NCI-H460 (cell line): ENCODE measurements around the gene EFTUD2. TPM values are rescaled to one million over a fixed set of nuclear protein-coding genes. Genes with fewer than 3 reads are reported as not detected.

Experiments
- DNase-seq: peaks from one replicate; pipeline ENCODE4 v3.0.0-alpha.2; 2016; ENCODE audit warnings: low read depth; ENCODE audit errors: extremely low read depth
- total RNA-seq: library from RNA; depleted of rRNA; stranded (reverse); fragments of >200 nt; shearing (Covaris generic); gene quantifications from 2 replicates; pipeline ENCODE4 v1.2.3, GENCODE V29; 2014

The EFTUD2 gene
- total RNA-seq, 1 experiment from 2014 or later, result 137 TPM

DNA sequence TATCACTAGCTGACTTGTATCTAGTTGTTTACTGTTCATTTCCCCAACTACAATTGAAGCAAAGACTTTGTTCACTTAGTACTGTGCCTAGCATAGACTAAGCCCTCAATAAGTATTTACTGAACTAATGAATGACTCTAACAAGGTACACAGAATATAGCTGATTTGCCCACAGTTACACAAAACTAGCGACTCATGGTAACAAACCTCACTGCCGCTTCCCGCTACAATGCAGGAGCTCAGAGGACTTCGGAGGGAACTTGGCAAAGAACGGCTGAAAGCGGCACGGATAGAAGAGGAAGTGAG, 524 bp downstream of the EFTUD2 start:
- DNase-seq, result no peak

DNA sequence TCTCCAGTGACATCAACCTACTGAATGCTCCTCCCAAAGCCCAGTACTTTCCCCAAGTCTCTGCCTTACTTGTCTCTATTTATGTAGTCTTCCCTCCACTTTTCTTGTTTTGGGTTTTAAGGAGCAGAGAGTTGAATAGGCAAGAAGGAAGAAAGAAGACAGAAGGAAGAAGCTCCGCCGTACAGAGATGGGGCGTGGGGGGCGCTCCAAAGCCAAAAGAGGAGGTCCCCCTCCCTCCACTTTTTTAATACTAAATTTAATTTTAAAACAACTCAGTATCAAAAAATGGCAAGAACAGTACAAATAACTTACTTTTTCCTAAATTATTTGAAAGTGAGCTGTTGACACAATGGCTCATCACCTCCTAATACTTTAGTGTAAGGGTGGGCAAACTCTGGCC, 4.6 kb downstream of the EFTUD2 start:
- DNase-seq, result no peak

DNA sequence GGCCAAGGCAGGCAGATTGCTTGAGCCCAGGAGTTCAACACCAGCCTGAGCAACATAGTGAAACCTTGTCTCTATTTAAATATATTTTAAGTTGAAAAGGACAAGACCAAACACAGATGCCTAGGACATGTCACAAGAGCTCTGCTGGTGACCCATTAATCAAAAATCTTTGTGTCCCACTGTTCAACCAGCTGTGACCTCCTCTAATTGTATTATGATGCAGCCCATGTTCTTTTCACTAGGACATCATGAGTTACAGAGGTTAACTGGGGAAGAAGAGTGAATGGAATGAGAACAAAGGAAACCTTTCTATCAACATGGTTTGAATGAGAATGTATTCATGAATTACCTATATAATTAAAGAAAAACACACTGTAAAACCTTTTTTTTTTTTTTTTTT, 7.0 kb downstream of the EFTUD2 start:
- no peak for DNase-seq

DNA sequence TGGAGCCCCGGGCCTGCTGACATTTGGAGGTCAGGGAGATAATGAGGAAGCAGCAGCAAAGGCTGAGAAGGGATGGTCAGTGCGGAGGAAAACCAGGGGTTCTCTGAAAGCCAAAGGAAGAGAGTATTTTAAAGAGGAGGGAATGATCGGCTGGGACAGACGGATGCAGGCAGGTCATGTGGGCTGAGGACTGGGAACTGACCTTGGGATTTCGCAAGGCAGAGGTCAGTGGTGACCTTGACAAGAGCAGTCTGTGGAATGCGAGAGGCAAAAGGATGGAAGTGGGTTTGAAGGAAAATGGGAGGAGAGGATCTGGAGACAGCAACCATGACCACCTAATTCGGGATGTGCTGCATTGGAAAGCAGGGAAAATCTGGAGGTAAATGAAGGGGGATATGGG, 10.2 kb downstream of the EFTUD2 start:
- DNase-seq, result no peak

DNA sequence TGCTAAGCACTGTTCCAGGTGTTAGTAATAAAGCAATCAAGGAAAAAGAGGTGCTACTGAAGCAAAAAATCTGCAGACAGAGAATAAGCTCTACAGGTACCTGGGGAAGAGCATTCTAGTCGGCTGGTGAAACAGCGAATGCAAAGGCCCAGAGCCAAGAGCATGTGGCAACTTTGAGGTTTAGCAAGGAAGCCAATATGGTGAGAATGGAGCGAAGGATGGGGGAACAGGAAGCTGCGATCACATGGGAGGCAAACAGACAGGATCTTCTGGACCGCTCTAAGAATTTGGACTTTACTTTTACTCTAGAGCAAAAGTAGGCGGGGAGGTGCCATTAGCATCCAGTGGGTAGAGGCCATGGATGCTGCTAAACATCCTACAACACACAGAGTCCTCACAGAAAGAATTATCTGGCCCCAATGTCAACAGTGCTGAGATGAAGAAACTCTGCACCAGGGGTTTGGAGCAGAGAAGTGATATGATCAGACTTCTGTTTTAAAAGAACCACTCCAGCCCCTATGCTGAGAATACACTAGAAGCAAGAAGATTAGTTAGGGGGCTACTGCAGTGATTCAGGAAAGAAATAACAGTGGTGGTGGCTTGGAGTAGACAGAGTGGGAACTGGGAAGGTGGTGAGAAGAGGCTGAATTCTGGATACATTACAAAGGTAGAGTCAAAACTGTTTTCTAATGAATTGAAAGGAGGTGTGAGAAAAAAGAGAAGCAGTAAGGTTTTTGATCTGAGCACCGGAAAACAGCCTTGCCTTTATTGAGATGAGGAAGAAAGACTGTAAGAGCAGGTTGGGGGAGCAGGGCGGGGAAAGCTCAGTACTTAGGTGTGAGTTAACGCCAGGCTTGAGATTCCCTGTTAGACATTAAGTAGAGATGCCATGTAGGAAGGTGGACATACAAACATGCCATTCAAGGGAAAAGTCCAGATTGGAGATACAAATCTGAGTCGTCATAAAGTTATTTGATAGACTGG, 11.0 kb downstream of the EFTUD2 start:
- DNase-seq, result no peak

DNA sequence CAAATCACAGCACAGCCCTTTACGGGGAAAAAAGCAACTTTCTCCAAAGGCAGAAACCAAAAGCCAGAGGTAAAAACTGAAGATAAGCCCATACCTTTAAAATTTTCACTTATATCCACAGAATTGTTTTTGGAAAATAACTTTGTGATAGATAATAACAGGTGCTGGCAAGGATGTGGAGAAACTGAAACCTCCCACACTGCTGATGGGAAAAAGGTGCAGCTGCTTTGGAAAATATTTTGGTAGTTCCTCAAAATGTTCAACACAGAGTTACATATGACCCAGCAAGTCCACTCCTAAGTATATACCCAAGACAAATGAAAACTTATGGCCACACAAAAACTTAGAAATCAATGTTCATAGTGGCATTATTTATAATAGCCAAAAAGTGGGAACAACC, 12.2 kb downstream of the EFTUD2 start:
- DNase-seq, result no peak

DNA sequence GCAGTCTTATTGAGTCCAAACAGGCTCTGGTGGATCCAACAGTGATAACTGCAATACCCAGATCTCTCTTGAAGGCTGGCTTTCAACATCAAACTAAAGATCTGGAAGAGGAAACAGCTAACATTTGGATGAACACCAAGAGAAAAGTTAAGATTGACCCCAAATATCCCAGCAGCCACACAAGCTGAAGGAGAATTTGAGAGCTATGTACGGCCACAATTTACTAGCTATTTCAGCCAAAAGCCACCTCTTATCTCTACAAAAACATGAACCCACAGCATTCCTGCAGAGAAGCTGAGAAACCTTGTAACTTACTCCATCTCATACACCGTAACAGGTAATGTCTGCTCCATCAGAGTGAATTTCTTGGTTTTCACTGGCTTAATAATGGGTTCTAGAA, 14.3 kb downstream of the EFTUD2 start:
- no peak for DNase-seq

DNA sequence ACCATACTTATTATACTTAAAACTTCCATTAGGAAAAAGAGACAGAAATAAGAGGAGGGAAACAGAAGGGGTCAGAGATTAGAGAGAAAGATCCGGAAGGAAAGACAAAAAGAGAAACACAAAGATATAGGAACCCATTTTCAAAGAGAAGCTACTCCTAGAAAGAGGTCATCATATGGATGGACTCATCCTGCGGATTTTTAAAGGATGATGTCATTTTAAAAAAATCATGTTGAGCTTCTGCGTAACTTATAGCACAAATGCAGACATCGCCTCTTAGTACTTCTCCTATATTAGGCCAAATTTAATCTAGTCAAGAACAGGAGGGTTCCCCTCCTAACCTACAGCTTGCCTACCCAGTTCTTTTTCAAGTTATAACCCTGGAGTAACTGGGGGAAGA, 18.1 kb downstream of the EFTUD2 start:
- DNase-seq, result no peak

DNA sequence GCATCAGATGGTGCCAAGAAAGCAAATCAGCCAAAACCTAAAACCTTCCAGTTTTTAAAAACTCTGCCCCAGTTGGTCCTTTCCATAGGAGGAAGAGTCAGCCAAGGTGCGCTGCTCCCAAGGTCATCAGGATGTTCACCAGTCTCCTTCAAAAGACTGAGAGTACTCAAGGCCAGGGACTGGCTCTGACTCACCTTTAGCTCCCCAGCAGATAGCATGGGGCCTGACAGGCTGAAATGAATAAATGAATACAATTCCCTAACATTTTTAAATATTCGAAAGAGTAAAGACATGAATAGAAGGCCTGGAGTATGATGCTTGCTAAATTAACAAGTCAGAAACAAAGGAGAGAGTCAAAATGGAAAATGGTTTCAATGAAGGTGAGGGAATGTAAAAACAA, 19.2 kb downstream of the EFTUD2 start:
- no peak for DNase-seq

DNA sequence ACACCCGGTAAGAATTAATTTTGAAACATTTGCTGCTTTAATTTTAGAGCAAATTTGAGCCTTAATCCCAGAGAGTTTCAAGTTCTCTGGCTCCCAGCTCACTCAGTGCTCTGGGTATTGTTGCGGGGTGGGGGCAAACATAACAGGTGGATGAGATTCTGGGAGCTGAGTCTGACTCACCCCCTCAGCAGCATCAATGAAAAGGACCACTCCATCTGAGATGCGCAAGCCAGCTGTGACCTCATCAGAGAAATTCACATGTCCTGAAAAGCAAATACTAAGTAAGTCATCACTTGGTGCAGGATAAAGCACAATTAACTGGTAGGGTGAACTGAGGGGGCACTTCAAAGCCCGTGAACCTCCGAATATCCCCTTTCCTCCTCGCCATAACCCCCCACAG, 19.9 kb downstream of the EFTUD2 start:
- no peak for DNase-seq

DNA sequence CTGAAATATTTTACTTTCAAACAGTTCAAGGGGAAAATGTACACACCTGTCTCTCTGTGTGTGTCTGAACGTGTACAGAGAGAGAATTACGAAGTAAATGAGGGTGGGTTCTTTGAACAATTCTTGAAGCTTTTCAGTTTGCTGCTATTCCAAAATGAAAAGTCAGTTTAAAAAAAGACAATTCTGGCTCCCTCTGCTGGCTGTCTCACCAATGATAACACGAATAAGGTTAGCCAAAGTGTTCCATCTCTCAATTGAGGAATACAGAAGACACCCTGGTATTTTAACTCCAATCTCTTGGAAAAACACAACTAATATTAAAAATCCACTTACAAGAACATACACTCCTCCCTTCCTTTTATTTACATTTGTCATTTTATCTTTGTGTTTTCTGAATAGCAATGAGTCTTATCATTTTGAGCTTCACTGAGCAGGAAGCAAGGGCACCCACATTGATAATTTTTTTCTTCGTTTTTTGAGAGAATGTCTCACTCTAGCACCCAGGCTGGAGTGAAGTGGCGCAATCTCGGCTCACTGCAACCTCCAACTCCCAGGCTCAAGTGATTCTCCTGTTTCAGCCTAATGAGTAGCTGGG, 20.5 kb downstream of the EFTUD2 start:
- peak; percentile 38 for DNase-seq

DNA sequence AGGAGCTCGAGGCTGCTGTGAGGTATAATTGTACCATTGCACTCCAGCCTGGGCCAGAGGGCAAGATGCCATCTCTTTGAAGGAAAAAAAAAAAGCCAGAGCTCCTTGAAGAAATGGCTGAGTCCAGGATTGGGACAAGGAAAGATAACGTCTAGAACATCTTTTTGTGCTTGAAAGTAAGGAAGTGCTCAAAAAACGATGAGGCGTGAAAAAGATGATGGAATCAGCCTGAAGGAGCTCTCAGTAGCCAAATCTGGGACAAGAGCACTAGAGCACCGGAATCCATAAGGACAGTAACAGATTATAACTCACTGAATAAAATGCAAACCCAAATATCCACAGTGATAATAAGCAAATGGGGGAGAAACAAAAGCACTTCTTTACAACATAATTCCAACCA, 22.1 kb downstream of the EFTUD2 start:
- no peak for DNase-seq

DNA sequence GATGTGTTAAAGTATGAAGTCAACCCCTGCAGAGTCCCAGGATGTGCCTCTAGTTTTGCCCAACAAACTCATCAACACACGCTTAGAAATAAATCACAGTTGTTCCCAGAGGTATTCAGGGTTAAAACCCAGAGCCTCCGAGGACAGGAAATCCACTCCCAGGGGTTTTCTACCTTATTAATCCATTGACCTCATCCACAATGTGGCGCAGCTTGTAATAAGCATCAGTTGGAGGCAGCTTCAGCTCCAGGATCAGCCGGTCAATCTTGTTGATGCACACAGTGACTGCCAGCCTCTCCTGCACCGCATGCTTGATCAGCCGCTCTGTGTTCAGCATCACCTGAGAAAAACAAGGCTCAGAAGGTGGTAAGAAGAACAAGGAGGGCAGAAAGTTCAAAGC, 23.5 kb downstream of the EFTUD2 start:
- no peak for DNase-seq

DNA sequence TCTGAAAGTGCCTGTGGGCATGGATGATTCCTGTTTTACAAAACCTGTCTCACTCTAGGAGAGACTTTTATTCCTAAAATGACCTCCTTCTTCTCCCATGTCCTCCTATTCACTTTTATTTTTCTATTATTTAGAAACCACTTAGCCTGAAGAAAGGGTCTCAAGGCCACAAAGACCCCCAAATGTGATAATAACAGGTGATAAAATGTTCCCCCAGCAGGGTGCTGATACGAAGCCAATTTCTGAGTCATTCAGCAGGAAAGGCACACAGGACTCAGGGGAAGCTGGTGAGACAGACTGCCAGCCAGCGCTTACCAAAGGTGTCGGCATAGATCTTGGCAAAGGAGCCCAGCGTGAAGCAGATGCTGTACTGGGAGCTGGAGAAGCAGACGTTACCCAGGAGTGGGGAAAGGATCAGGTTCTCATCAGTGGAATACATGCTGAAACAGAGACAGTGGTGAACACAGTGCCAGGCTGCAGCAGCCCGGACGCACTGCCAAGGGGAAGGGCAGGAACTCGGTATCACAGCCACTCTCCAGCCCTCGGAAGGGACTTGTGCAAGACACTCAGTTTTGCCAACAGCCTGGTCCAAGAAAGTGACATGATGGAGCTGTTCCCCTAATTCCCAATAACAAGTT, 27.0 kb downstream of the EFTUD2 start:
- DNase-seq, result no peak

DNA sequence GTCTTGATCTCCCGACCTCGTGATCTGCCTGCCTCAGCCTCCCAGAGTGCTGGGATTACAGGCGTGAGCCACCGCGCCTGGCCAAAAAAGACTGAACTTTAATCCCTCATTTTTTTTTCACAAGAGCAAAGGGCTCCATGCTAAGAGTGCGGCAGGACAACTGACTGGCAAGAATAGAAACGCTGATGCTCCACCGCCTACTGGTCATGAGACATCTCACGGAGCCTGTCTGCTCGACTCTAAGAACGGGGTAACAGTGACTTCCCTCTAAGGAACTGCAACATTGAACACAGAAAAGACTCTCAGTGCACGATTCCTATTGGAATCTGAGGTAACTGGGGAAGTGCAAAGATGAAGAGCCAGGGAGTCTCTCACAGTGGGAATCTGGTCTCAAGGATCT, 27.7 kb downstream of the EFTUD2 start:
- DNase-seq, result no peak

DNA sequence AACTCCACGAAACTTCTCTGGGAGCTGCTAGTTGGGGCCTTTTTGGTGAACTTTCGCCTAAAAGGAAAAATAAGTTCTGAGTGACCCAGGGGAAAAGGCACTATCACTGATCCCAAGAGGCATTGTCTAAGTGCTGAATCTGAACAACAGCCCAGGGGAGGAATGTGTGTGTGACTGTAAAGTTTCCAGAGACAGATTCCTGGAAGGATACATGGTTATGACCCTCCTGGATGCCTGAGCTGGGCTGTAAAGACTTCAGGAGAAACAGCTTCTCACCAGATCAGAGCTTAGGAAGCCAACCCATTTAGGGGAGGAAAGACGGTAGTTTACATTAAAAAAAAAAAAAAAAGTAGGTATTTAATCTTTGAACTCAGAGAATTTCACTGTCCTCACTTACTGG, 31.4 kb downstream of the EFTUD2 start:
- DNase-seq, result no peak

DNA sequence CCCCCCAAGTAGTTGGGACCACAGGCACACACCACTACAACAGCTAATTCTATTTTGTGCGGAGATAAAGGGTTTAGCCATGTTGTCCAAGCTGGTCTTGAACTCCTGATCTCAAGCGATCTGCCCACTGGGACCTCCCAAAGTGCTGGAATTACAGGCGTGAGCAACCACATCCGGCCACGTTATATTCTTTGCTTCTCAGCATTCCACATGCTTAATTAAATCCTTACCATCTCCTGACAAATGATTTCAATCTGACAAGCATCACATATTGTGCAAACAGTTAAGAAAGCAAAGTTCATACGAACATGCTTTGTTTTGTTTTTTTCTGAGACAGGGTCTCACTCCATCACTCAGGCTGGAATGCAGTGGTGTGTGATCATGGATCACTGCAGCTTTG, 33.3 kb downstream of the EFTUD2 start:
- DNase-seq, result no peak

DNA sequence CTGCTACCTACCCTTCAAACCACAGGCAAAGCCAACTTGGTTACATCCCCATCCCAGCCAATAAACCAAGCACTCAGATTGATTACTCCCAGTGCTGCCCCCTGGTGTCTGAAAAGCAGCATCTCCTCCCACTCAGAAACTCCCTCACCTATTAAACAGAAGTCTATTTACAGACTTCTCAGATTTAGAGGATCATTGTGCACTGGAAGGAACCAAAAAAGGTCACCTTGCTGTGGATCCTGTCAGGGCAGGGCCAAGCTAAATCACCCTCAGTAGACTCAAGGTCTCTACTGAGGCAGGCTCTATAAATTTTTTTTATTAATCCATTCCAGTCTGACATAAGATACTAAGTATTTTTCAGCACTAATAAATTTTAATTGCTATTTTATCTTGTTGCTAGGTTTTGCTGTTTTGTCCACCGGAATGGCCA, 34.0 kb downstream of the EFTUD2 start:
- peak; percentile 69 for DNase-seq

DNA sequence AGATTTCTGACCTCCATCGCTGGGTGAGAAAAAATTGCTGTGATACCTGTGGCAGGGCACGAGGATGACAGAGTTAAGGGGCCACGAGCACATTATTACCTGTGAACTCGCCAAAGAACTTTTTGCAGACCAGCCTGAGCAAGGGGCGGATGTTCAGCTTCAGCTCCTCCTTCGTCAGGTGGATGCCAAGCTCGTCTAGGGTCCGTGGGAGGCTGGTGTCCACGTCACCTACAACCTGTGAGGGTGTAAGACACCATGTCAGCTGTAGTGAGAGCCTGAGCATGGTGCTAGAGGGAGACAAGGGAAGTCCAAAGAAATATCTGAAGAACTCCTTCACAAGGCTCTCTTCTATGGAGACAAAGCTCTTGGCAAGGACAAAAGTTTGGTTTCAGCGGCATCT, 34.4 kb downstream of the EFTUD2 start:
- no peak for DNase-seq

DNA sequence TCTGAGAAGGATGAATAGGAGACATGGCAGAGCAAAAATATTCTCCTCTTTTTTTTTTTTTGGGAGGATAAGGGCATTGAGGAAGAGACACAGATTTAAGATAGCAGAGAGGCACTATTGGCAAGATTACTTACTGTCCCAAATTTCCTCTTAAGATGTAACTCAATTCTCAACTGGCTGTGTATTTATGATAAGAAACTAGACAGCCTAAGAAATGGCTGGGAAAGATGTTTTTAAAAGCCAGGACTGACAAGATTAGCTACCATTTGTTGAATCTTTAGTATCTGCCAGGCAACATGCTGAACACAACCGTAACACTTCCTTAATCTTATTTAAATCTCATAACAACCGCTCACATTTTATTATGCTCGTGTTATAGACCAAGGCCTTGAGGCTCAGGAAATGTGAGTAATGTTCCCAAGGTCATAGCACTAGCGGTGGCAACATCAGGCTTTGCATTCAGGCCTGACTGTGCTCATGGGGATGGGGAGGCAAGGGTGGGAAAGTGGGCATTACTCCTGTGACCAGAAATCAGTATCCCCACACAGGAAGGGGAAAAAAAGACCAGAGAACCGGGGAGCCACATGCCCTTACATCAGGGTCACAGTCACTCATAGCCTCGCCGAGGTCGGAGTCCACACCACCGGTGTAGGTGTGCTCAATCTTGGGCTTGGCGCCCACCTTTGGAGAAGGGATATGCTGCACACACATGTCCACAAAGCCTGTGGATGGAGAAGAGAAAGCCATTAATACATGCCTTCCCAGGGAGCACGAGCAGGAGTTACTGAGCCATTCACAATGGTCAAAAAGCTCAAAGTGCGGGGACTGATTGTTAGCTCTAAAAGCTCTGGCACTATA, 36.0 kb downstream of the EFTUD2 start:
- DNase-seq, result no peak
